Right renal cortex interstitium (tissue), 3 donors: Measurements from ENCODE around the gene ATXN10. TPM values are rescaled to one million over a fixed set of nuclear protein-coding genes. Genes with fewer than 3 reads are reported as not detected.
A peak's percentile ranks its signal among the peaks of the same experiment; 100 is the strongest.
"Not testable (repeated sequence)": the region's sequence is repeated elsewhere in the genome, so short reads cannot be mapped to it uniquely, and the experiment has no call there.

Experiments
- DNase-seq, 3 donors: peaks; one replicate each; pipeline ENCODE4 v3.0.0-alpha.2; 2013; ENCODE audit warnings: low read depth in 3 of 3, low spot score in 2 of 3
- polyA plus RNA-seq, 3 donors: library from polyadenylated mRNA; unstranded; fragments of 120-200 nt; gene quantifications; one replicate each; pipeline ENCODE4 v1.2.1, GENCODE V29; 2013; ENCODE audit not compliant: insufficient read length in 3 of 3

ATXN10 gene, protein sequence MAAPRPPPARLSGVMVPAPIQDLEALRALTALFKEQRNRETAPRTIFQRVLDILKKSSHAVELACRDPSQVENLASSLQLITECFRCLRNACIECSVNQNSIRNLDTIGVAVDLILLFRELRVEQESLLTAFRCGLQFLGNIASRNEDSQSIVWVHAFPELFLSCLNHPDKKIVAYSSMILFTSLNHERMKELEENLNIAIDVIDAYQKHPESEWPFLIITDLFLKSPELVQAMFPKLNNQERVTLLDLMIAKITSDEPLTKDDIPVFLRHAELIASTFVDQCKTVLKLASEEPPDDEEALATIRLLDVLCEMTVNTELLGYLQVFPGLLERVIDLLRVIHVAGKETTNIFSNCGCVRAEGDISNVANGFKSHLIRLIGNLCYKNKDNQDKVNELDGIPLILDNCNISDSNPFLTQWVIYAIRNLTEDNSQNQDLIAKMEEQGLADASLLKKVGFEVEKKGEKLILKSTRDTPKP
- 100 to 1,000 TPM; 349 to 375 (median 367) TPM for polyA plus RNA-seq

DNA sequence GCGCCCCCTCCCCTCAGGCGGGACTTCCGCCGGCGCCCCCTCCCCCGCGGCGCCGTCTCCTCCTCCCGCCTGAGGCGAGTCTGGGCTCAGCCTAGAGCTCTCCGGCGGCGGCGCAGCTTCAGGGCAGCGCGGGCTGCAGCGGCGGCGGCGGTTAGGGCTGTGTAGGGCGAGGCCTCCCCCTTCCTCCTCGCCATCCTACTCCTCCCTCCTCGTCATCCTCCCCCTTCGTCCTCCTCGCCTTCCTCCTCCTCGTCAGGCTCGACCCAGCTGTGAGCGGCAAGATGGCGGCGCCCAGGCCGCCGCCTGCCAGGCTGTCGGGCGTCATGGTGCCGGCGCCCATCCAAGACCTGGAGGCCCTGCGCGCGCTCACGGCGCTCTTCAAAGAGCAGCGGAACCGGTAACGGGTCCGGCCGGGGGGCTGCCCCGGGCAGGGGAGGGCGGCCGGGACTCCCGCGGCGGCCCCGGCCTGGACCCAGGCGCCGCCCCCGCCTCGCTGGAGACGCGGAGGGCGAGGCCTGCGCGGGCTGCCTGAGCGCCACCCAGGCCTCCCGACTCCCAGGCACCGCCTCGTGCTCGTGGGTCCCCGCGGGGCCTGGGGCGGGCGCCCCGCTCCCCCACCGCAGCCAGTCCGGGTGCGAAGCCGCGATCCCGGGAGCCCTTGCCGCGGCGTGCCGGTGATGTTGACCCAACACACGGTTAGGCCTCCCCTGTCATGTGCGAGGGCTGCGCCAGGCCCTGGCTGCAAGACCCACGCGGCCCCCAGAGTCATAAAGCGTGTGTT lies at the start of gene ATXN10:
ATXN10 (plus strand) TSS at position 52 of the 781 bp plus-strand sequence; CDS start at position 282, 230 bp downstream.
- peak; percentile 50 to 71 (median 68) for DNase-seq

DNA sequence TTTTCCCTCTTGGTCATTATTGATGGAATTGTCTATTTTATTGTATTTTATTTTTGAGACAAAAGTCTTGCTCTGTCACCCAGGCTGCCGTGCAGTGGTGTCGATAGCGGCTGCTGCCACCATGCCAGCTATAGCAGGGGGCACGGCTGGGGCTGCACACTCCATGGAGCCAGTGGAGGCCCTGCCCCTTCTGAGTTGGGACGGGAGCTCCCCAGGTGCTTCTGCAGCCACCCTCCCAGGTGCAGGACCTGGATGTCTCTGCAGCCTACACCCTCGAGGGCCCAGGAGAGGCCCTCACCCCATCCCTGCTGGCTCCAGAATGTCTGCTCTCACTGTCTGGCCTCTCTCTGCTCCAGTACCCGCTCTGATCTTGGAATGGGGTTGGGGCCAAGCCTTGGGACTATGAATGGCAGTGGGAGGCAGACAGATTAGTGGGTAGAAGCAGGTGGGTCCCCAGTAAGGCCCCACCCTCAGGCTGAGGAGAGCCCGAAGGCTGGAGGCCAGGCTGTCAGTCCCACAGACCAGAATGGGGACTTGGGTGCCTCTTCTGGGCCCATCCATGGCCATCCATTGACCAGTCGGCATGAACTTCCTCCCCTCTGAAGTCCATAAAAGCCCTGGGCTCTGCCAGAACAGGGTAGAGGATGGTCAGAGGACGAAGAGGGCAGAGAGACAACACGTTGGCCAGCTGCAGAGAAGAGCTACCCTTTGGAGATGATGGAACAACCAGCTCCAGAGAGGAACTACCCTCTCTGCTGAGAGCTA lies 49.6 kb upstream of the ATXN10 start:
- DNase-seq: no peak

DNA sequence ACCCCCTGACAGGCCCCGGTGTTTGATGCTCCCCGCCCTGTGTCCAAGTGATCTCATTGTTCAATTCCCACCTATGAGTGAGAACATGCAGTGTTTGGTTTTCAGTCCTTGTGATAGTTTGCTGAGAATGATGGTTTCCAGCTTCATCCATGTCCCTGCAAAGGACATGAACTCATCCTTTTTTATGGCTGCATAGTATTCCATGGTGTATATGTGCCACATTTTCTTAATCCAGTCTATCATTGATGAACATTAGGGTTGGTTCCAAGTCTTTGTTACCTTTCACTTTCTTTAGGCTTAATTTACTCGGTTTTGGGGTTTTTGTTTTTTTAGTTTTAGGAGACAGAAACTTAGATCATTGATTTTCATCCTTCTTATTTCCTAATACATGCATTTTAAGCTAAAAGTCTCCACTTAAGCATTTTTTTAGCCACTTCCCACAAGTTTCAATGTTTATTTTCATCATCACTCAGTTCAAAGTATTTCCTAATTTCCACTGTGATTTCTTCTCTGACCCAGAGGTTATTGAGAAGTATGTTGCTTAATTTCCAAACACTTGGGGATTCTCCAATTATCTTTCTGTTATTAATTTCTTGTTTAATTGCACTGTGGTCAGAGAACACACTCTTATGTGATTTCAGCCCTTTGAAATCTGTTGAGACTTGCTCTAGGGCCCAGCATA lies 48.0 kb upstream of the ATXN10 start:
- not testable (repeated sequence) for DNase-seq

DNA sequence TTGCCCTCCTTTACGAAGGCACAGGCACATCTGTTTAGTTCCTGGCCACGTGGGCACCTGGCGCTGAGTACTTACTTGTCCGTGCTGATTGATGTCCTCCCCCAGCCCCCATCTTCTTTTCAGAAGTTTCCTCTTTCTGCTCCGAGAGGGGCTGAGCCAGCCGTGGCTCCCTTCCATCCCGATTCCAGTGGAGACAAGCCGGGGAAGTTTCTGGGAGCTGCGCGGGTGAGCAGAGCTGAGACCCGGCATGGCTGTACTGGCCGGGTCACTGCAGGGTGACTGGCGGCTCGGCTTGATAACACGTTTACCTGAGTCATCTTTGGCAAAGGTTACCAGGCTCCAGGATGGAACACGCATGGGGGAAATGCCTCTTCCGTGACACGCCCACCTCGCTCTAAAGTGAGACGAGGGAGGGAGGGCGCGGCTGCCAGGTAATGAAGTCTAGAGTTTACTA lies 45.4 kb upstream of the ATXN10 start:
- no peak for DNase-seq

DNA sequence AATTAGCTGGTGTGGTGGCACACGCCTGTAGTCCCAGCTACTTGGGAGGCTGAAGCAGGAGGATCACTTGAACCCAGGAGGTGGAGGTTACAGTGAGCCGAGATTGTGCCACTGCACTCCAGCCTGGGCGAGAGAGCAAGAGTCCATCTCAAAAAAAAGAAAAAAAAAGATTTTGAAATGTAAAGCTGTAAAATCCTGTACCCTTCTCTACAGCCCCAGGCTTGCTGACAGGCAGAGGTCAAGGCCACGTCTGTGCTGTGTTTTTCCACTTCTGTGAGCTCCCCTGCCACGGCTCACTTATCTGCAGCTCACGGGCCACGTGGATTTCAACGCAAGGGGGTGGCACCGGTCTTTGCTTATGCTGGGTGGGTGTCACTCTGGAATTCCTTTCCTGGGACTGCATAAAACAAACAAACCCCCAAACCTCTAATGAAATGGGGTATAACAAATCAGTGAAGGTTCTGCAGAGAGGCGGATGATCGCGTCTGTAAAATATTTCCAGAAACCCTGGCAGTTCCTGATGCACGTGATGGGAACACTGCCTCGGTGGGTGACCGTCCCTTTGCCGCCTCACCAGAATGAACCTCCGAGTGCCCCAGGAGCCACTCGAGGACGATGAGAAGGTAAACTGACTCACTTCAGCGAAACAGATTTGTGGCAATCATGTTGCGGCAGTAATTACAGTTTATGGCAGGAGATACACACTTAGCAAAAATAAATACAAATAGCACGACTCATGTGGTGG lies 44.0 kb upstream of the ATXN10 start:
- no peak for DNase-seq

DNA sequence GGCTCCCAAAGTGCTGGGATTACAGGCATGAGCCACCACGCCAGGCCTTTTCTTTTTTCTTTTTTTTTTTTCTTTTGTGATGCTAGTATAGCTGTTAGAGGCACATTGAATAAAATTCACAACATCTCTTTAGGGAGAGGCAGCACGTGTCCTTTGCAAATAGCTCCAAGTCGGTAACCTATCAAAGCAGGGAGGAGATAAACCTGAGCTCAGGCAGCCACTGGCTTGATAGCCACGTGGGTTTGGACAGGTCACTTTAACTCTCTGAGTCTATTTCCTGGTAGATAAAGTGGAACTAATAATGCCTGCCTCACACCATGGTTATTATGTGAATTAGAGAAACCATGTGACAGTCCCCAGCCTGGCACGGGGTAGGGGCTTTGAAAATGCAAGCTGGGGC lies 43.1 kb upstream of the ATXN10 start:
- DNase-seq: no peak

DNA sequence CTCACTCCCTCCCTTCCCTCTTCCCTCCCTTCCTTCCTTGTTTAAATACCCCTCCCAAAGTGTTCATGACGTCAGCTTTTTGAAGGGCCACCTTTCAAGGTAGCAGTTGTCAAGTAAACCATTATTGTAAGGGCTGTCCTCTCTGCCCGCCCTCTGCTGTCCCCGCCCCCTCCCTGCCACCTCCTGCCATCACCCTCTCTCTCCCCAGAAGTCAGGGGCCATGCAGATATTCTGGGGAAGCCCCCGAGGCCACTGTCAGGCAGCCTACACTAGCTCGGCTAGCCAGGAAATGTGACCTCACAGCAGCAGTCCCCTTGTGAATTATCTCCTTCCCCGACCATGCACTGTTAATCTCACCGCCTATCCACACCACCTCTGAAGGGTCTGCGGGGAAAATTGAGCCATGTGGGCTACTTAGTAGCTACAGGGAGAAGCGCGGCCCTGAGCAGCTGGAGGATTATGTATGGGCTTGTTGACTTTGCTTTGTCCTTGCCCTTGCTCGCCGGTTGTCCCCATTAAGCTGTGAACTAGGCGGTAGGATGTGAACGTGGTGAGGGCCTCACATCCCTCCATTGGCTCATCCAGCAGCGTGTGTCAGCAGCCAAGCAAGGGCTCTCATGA lies 42.1 kb upstream of the ATXN10 start:
- no peak for DNase-seq

DNA sequence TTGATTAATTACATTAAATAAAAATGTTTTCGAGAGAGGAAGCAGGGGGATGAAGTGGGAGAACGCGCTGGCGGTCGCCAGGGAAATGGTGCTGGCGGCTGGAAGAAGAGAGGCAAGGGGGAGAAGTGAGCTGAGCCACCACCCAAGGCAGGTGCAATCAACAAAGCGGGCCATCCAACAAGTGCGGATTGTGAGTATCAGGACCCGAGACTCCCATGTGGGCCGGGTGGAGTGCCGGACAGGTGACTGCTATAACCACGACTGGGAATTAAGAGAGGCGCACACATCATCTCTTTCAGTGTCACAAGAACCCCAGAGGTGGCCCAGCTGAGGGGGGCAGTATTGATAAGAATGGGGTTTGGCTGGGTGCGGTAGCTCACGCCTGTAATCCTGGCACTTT lies 41.2 kb upstream of the ATXN10 start:
- no peak for DNase-seq

DNA sequence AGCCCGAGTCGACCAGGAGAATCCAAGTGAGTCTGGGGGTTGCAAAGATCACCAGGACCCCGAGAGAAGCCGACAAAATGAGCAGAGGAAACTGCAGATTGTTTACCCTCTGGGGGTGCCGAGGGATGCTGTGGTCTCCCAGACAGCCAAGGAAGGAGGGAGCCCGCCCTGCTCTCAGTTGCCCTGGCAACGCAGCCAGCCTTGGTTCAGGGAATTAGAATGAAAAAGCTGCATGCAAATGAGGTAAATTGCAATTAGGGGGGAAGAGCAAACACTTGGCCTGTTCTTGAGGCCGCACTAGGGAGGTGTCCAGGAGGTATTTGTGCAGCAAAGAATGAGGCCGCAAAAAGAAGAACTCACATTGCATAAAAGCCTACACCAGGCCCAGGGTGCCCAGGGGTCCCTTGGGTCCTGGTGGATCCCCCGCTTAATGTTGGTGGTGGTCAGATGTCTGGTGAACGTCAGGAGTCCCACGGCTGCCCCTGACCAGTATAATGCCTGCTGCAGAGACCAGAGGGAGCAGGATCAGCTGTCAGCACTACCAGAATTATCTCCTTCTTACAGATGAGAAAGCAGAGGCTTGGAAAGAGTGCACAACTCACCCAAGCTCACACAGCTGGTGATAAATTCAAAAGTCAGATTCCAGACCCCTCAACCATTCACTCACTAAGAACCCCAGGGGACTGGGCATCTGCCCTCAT lies 40.3 kb upstream of the ATXN10 start:
- DNase-seq: no peak

DNA sequence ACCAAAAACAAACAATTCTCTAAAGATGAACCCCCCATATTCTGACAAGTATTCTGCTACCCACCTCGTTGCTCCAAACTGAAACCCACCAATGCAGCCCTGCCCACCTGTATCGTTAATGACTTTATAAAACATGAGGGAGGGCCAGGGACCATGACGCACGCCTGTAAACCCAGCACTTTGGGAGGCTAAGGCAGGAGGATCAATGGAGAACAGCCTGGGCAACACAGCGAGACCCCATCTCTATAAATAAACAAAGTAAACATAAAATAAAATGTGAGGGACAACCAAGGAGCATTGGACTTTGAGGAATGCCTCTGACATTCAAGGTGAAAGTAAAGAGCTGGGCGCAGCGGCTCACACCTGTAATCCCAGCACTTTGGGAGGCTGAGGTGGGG lies 39.8 kb upstream of the ATXN10 start:
- no peak for DNase-seq

DNA sequence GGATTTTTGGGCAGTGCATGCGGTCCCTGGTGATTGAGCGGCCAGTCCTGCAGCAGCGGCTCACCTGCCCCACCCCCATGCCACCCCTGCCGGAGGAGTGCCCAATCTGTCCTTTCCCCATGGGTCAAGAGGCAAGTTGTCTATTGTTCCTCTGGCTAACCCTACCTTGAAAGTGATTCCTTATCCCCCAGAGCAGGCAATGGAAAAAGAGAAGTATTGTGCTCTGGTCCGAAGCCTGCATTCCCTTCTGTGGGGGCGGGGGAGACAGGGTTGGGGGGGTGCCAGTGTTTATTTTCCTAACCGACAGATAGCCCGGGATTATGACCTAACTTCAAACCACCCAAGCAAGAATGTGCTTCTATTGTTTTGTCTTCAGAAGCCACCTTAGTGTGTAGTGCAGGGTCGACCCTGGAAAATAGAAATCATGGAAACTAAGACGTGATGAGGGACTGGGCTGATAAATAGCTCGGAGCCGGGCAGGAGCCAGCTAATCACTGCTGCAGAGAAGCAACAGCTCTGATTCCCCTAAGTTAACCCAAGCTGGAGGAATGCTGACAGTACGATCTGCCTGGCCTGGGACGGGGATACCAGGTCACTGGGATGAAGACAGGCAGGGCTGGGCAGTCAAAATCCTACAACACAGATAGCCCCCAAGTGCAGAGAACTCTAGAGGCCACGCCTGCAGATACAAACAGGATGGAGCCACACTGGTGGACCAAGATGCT lies 38.7 kb upstream of the ATXN10 start:
- no peak for DNase-seq

DNA sequence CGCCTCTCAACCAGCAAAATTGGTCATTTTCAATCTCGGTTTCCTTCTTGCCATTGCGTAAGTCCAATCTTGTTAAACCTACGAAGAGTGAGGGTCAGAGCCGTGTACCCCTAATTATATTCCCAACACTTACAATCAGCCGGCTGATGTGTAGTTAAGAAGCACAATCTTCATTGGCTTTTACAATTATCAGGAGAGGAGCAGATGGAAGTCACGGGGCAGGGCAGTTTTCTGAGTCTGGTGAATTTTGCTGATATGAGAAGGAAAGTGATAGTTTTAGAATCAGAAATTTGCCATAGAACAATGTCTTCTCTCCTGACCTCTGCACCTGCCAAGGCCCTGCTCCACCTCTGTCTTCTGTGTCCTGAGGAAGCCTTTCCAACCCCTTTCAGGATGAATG lies 35.0 kb upstream of the ATXN10 start:
- no peak for DNase-seq

DNA sequence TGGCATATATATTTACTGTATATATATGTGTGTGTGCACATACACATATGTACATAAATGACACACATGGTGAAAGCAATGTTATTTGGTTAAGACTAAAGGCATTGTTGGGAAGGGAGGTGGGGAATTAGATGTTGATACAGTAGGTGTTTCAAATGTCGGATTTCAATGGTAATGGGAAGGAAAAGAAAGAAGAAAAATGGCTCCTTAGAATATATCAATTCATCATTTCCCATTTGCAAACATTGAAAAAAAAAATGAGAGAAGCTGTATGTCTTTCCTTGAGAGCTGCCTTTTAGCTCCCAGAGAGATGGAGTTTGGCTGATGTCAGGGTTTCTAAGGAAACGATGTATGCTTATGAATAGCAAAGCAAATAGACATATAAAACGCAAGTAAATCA lies 33.4 kb upstream of the ATXN10 start:
- no peak for DNase-seq

DNA sequence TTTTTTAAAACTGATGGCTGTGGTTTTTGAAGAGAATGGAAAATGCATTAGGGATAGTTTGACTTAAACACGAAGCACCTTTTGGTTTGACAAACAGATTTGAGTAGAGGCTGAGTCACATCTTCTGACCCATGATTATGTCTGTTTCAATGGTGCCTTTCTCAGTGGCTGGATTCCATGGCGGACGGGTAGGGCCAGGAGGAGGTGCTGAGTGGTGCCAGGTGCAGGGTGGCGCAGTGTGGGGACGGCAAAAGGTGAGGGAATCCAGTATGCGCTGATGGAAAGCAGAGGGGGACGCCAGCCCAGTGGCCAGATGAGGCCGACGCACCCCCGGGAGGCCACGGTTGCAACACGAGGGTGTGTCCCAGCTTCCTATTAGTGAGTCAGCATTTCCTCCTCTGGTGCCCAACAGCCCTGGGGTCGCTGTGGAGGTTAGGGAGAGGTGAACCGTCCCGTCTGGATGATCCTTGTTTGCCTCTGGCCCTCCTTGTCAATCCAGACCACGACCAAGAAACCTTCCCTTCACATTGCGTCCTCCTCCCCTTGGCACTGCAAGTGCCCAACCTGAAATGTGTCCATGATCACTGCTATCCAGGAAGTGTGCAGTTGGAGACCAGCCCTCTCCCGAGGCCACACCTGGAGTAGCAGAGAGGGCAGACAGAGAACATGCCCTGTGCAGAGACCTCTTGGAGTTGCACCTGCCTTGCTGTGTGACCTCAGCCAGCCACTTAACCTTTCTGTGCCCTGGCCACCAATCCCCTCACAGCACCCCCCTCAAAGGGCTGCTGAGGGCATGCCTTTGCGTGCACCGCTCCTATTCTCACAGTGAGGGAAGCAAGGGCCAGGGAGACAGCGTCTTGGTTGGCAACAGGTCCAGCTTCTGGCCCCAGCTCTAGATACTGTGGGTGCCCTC lies 32.5 kb upstream of the ATXN10 start:
- no peak for DNase-seq

DNA sequence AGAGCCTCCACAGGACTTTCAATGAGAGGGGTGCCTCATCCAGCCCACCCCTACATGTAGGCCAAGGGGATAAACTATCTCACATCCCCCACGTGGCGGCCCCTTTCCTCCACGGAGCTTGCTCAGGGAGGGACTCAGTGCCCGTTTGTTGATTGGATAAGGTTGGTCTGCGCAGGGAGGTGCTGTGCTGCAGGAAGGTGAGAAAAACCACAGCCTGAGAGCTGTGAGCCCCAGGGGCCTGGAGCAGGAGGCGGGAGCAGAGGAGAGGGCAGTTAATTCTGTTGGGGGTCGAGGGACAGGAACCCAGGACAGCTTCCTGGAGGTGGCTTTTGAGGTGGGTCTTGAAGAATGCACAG lies 31.9 kb upstream of the ATXN10 start:
- DNase-seq: no peak

DNA sequence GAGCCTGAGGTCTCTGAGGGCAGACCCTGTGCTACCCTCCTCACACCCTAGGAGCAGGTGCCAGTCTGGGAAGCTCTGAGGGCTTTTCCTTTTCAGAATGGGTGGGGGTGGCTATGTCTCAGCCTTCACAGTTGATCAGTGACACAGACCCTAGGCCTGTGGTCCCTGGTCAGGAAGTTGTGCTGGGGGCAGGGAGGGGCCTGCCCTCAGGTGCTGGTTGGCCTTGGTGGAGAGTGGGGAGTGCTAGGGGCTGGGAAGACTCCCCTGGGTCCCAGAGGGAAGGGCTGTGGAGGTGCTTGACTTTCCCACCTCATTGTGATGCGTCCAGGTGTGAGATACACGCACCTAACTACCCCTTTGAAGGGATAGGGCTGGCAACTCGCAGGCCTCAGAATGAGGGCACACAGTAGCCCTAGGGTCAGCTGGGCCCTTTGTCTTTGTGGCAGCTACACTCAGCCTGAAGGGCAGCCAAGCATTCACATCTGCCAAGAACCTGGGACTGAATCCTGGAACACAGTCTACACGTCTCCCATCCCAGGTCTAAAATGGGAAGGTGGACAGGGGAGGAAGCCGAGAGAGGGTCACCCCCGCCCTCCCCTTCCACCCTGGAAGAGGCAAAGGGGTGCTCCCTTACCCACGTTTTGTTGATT lies 31.2 kb upstream of the ATXN10 start:
- no peak for DNase-seq
